ENCODE results near the gene MOB3B.

The MOB3B gene

GRCh38 chr9:27303219-27303618 is 226.4 kb downstream of the MOB3B start:
- no peak for TF ChIP-seq CTCF (conservative IDR thresholded peaks at IDR 0.05; ENCODE audit: low read depth)

GRCh38 chr9:27297050-27297449 is 232.6 kb downstream of the MOB3B start, which contains the start of gene EQTN:
EQTN (minus strand) TSS chr9:27297150; CDS start chr9:27297055, 95 bp downstream.
- ChIA-PET CTCF (no interaction called here), POLR2A (ENCODE audit: low non-redundant PET) (no interaction called here)
- no peak for DNase-seq (ENCODE audit: low spot score)
- TF ChIP-seq CTCF (conservative IDR thresholded peaks at IDR 0.05; ENCODE audit: low read depth): no peak
- no peak within 1 kb of the TSS for H3K27ac ChIP-seq

More at GRCh38 chr9:27303219-27303618, 226.4 kb downstream of the MOB3B start:
- ChIA-PET CTCF (no interaction called here), POLR2A (ENCODE audit: low non-redundant PET) (no interaction called here)
- no peak for DNase-seq (ENCODE audit: low spot score)
- no peak overlapping the region for H3K27ac ChIP-seq

GRCh38 chr9:27293996-27294395 is 235.6 kb downstream of the MOB3B start:
- ChIA-PET POLR2A (ENCODE audit: low non-redundant PET) (no interaction called here), CTCF (no interaction called here)
- TF ChIP-seq CTCF (conservative IDR thresholded peaks at IDR 0.05; ENCODE audit: low read depth): no peak
- DNase-seq (ENCODE audit: low spot score): no peak
- H3K27ac ChIP-seq: no peak overlapping the region

GRCh38 chr9:27292659-27293405 is 236.8 kb downstream of the MOB3B start:
- ChIA-PET POLR2A (ENCODE audit: low non-redundant PET) (no interaction called here), CTCF (no interaction called here)

GRCh38 chr9:27291292-27291691 is 238.3 kb downstream of the MOB3B start:
- no peak overlapping the region for H3K27ac ChIP-seq
- no peak for DNase-seq (ENCODE audit: low spot score)
- CTCF ChIA-PET: no interaction called here
- no peak for TF ChIP-seq CTCF (conservative IDR thresholded peaks at IDR 0.05; ENCODE audit: low read depth)
- POLR2A ChIA-PET (ENCODE audit: low non-redundant PET): no interaction called here

More at GRCh38 chr9:27292659-27293405, 236.8 kb downstream of the MOB3B start:
- TF ChIP-seq CTCF (conservative IDR thresholded peaks at IDR 0.05; ENCODE audit: low read depth): no peak
- DNase-seq (ENCODE audit: low spot score): no peak
- H3K27ac ChIP-seq: no peak overlapping the region

- CTCF ChIA-PET: no interaction called here
- POLR2A ChIA-PET (ENCODE audit: low non-redundant PET): no interaction called here
- DNase-seq (ENCODE audit: low spot score): no peak
- H3K27ac ChIP-seq: no peak overlapping the region
- TF ChIP-seq CTCF (conservative IDR thresholded peaks at IDR 0.05; ENCODE audit: low read depth): no peak
Measured at GRCh38 chr9:27282269-27282668, 247.3 kb downstream of the MOB3B start.

Measured in RWPE1 (cell line).